A673 (cell line): ENCODE data around the gene FKBP1A. TPM values are rescaled to one million over a fixed set of nuclear protein-coding genes. Genes with fewer than 3 reads are reported as not detected.

Experiments used
- BruUV-seq: library from RNA; stranded (reverse); fragments of 400-500 nt; replicated peaks from 2 replicates; lab custom pipeline; 2021; lab: Mats Ljungman, UMichigan
- CTCF ChIA-PET: fragments of 300-600 bp; sonication (Branson Sonifier 250); formaldehyde crosslinking; loops from one replicate; lab custom pipeline; 2022; ENCODE audit warnings: antibody characterized with exemption; lab: Charles Lee
- POLR2A ChIA-PET: fragments of 300-600 bp; sonication (Branson Sonifier 250); formaldehyde crosslinking; loops from one replicate; lab custom pipeline; 2022; ENCODE audit warnings: antibody characterized with exemption; ENCODE audit not compliant: low non-redundant PET; lab: Charles Lee
- DNase-seq: peaks from one replicate; pipeline ENCODE4 v3.0.0-alpha.2; 2015; ENCODE audit warnings: low spot score
- H3K27ac ChIP-seq: fragments of 200-600 bp; sonication (generic); 2 replicates; pipeline ENCODE4 v1.5.1; 2016; ENCODE audit warnings: mixed run types, low read depth, mild to moderate bottlenecking, mixed read lengths, antibody characterized with exemption, low read length; ENCODE audit not compliant: poor library complexity, severe bottlenecking
- H3K27me3 ChIP-seq: fragments of 200-600 bp; sonication (generic); replicated peaks from 2 replicates; pipeline ENCODE4 v1.6.1; 2017; ENCODE audit warnings: mixed run types, low read depth, mild to moderate bottlenecking, mixed read lengths, antibody characterized with exemption, low read length; ENCODE audit not compliant: insufficient read depth, poor library complexity
- H3K36me3 ChIP-seq: fragments of 200-600 bp; sonication (generic); 2 replicates; pipeline ENCODE4 v1.6.1; 2016; ENCODE audit warnings: mixed run types, mild to moderate bottlenecking, mixed read lengths, antibody characterized with exemption, low read length; ENCODE audit not compliant: insufficient read depth, poor library complexity, severe bottlenecking
- H3K4me1 ChIP-seq: fragments of 200-600 bp; sonication (generic); 2 replicates; pipeline ENCODE4 v1.6.1; 2017; ENCODE audit warnings: mixed run types, mild to moderate bottlenecking, mixed read lengths, antibody characterized with exemption, low read length; ENCODE audit not compliant: insufficient read depth, poor library complexity, severe bottlenecking
- H3K4me3 ChIP-seq: fragments of 200-600 bp; sonication (generic); 2 replicates; pipeline ENCODE4 v1.5.1; 2016; ENCODE audit warnings: low read depth, mixed run types, mild to moderate bottlenecking, mixed read lengths, low read length; ENCODE audit not compliant: poor library complexity, severe bottlenecking
- H3K9me3 ChIP-seq: fragments of 200-600 bp; sonication (generic); 2 replicates; pipeline ENCODE4 v1.6.1; 2016; ENCODE audit warnings: mixed run types, low read depth, mild to moderate bottlenecking, mixed read lengths, antibody characterized with exemption, low read length; ENCODE audit not compliant: poor library complexity, severe bottlenecking
- EZH2 ChIP-seq: fragments of 200-600 bp; sonication (generic); IDR thresholded peaks from 2 replicates; pipeline ENCODE4 v1.6.1; 2017; ENCODE audit warnings: borderline replicate concordance, low read depth, mild to moderate bottlenecking, mixed read lengths, antibody characterized with exemption, low read length; ENCODE audit not compliant: poor library complexity, severe bottlenecking
- intact Hi-C: fragments of 100-400 bp; cut with micrococcal nuclease; formaldehyde crosslinking; loops from one replicate; pipeline ENCODE4 v1.10.0; 2022; ENCODE audit not compliant: unreplicated experiment
- total RNA-seq: library from RNA; stranded (reverse); gene quantifications from 2 replicates; pipeline ENCODE4 v1.2.3, GENCODE V29; 2021
- TF ChIP-seq, protein P1 (sequence below): fragments of 300-800, 200-600 bp; sonication (generic); conservative IDR thresholded peaks from 2 replicates; pipeline ENCODE4 v1.5.1; 2017; ENCODE audit warnings: low read depth, mild to moderate bottlenecking, antibody characterized with exemption, low read length, moderate library complexity, mixed read lengths

FKBP1A gene
- total RNA-seq, 1 experiment from 2014 or later: 264 TPM

DNA sequence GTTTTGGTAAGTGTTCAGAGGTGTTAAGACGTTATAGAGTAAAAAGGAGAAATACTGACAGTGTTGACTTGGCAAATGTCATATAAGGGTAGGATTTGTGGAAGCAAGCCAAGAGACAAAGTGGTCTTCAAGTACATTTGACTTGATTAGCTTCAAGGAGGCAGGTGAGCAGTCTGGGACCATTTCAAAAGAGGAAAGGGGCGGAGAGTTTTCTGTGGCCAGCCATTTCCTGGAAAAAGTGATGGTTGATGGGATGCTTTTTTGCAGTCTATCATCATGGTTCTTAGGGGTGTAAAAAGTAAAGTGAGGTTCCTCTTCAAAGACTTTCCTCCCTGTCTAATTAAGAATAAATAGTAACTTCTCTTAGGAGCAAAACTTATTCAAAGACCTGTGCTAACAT, 28.7 kb downstream of the FKBP1A start:
- ChIA-PET POLR2A (no interaction called here), CTCF (interaction anchor here (0.6 kb wide), 1 partner anchor 776 kb away, joined by 4 read pairs; no protein-coding TSS in a partner anchor)
- DNase-seq: no peak
- peaks cover 7% of the 10 kb centered on the region for H3K4me1 ChIP-seq
- no peaks in the 10 kb centered on the region for H3K27me3 ChIP-seq
- no peak overlapping the region for H3K27ac ChIP-seq
- no peak overlapping the region for H3K4me3 ChIP-seq
- no TSS peak for BruUV-seq
- H3K9me3 ChIP-seq: no peaks in the 10 kb centered on the region
- peaks cover 31% of the 10 kb centered on the region for H3K36me3 ChIP-seq
- intact Hi-C loops: no loop called here
- TF ChIP-seq, protein P1, sequence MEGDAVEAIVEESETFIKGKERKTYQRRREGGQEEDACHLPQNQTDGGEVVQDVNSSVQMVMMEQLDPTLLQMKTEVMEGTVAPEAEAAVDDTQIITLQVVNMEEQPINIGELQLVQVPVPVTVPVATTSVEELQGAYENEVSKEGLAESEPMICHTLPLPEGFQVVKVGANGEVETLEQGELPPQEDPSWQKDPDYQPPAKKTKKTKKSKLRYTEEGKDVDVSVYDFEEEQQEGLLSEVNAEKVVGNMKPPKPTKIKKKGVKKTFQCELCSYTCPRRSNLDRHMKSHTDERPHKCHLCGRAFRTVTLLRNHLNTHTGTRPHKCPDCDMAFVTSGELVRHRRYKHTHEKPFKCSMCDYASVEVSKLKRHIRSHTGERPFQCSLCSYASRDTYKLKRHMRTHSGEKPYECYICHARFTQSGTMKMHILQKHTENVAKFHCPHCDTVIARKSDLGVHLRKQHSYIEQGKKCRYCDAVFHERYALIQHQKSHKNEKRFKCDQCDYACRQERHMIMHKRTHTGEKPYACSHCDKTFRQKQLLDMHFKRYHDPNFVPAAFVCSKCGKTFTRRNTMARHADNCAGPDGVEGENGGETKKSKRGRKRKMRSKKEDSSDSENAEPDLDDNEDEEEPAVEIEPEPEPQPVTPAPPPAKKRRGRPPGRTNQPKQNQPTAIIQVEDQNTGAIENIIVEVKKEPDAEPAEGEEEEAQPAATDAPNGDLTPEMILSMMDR: no peak
- TF ChIP-seq EZH2: no peak

DNA sequence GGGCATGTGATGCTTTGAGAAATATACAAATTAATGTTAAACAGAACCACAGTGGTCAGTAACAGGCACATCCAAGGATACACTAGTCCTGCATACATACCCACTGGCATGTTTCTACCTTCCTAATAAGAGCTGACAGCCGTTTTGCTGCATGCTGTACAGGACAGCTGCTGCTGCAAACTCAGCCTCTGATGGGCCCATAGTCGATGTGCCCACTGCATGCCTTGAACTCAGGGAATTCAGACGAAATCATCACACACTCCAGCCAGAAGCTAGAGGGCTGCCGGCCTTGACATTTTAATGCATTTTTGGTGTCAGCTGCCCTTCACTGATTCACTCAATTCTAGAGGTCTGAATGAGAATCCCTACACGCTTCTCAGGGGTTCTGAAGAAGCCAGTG, 29.3 kb downstream of the FKBP1A start:
- Histone ChIP-seq H3K4me3 (no peak overlapping the region), H3K9me3 (no peaks in the 10 kb centered on the region), H3K27ac (no peak overlapping the region), H3K4me1 (peaks cover 3% of the 10 kb centered on the region), H3K36me3 (peaks cover 31% of the 10 kb centered on the region), H3K27me3 (no peaks in the 10 kb centered on the region)
- TF ChIP-seq EZH2: no peak
- TF ChIP-seq, protein P1: no peak
- ChIA-PET POLR2A (no interaction called here), CTCF (interaction anchor here (0.6 kb wide), 1 partner anchor 776 kb away, joined by 4 read pairs; no protein-coding TSS in a partner anchor)
- intact Hi-C loops: no loop called here
- no peak for DNase-seq
- BruUV-seq: no TSS peak

- intact Hi-C loops: no loop called here
- Histone ChIP-seq H3K4me3 (no peak overlapping the region), H3K4me1 (no peaks in the 10 kb centered on the region), H3K9me3 (no peaks in the 10 kb centered on the region), H3K27ac (no peak overlapping the region), H3K27me3 (no peaks in the 10 kb centered on the region), H3K36me3 (peaks cover 22% of the 10 kb centered on the region)
- CTCF ChIA-PET: no interaction called here
- BruUV-seq: no TSS peak
- DNase-seq: no peak
- POLR2A ChIA-PET: no interaction called here
- no peak for TF ChIP-seq EZH2
- TF ChIP-seq, protein P1: no peak
Measured at GRCh38 chr20:1362484-1362883, 30.4 kb downstream of the FKBP1A start.
